Measurements from ENCODE around the gene KDELR1.

The KDELR1 gene

GRCh38 chr19:48342841-48343540 lies 48.4 kb downstream of the KDELR1 start:
- H3K4me3 ChIP-seq (ENCODE audit: low read depth, low read length), result no peak overlapping the region

GRCh38 chr19:48342414-48342738 lies 49.0 kb downstream of the KDELR1 start:
- H3K4me3 ChIP-seq (ENCODE audit: low read depth, low read length), result no peak overlapping the region

GRCh38 chr19:48341515-48342413 lies 49.6 kb downstream of the KDELR1 start:
- no peak overlapping the region for H3K4me3 ChIP-seq (ENCODE audit: low read depth, low read length)

- no peak overlapping the region for H3K4me3 ChIP-seq (ENCODE audit: low read depth, low read length)
Measured at GRCh38 chr19:48340995-48341394, 50.4 kb downstream of the KDELR1 start.

GRCh38 chr19:48338802-48339503 lies 52.4 kb downstream of the KDELR1 start:
- no peak overlapping the region for H3K4me3 ChIP-seq (ENCODE audit: low read depth, low read length)

GRCh38 chr19:48338253-48338755 lies 53.0 kb downstream of the KDELR1 start:
- no peak overlapping the region for H3K4me3 ChIP-seq (ENCODE audit: low read depth, low read length)

GRCh38 chr19:48333467-48334384 lies 57.6 kb downstream of the KDELR1 start:
- peak overlapping the region; percentile 35 for H3K4me3 ChIP-seq (ENCODE audit: low read depth, low read length)

GRCh38 chr19:48332662-48333466 lies 58.5 kb downstream of the KDELR1 start:
- H3K4me3 ChIP-seq (ENCODE audit: low read depth, low read length), result peak overlapping the region; percentile 24

All from iPS-11a (cell line).